ENCODE results near the gene ERBB3. TPM values are rescaled to one million over a fixed set of nuclear protein-coding genes. Genes with fewer than 3 reads are reported as not detected.
"Not testable (repeated sequence)": the region's sequence is repeated elsewhere in the genome, so short reads cannot be mapped to it uniquely, and the experiment has no call there.

Gene ERBB3
- total RNA-seq, 5 donors from 2014 or later (not counting 1 experiment from before 2014, with no cell fraction given), result 0.93 to 24.0 (median 8.2) TPM

- not testable (repeated sequence) for ATAC-seq (replicated peaks in 1 of 4); H3K9me3 ChIP-seq; H3K9me3 Mint-ChIP-seq; H3K27me3 Mint-ChIP-seq; DNase-seq; H3K27me3 ChIP-seq (replicated peaks in 1 of 2; ENCODE audit: control insufficient read depth in 2 of 2, extremely low read depth in 1 of 2, insufficient read depth in 2 of 2, low read length in 1 of 2)
- POLR2A ChIA-PET, result interaction anchor here (0.6 to 3.5 kb wide), 14 partner anchors 10 to 343 kb away, joined by 3 to 33 read pairs (median 5); partner anchors contain the start of genes ESYT1 (in 1 of the 2), MYL6 (in 1 of the 2), PA2G4 (in 1 of the 2) and RAB5B (in 1 of the 2)
- CTCF ChIA-PET, result interaction anchor here (0.6 to 4.4 kb wide), 12 partner anchors 10 to 332 kb away, joined by 3 to 65 read pairs (median 6); partner anchors contain the start of genes CNPY2 (in 1 of the 2), ESYT1 (in 1 of the 2), MYL6B (in 1 of the 2) and PA2G4 (in 1 of the 2)
- H3K4me3 ChIP-seq (ENCODE audit: control insufficient read depth in 1 of 2, extremely low read depth in 1 of 2, low read length in 1 of 2), result peak overlapping the region; percentile 75 to 94
- peak overlapping the region; percentile 92 for H3K27ac ChIP-seq (ENCODE audit: low read length)
- Mint-ChIP-seq H3K36me3 (peaks cover 29% of the 10 kb centered on the region), H3K4me3 (peak overlapping the region; percentile 94 to 99 (median 94)), H3K27ac (peak overlapping the region; percentile 97 to 98), H3K4me1 (peaks cover 34 to 39% (median 35%) of the 10 kb centered on the region in 3 donors)
- WGBS (ENCODE audit: insufficient coverage), result 0% methylated on average over 4 of the region's 16 CpGs
- peaks cover 11 to 29% of the 10 kb centered on the region in 2 experiments for H3K4me1 ChIP-seq (ENCODE audit: control insufficient read depth in 1 of 2, extremely low read depth in 1 of 2, insufficient read depth in 2 of 2, low read length in 2 of 2)
- peaks cover 7 to 39% of the 10 kb centered on the region in 2 donors for H3K36me3 ChIP-seq (ENCODE audit: control insufficient read depth in 2 of 2, extremely low read depth in 1 of 2, insufficient read depth in 1 of 2, low read length in 1 of 2)
Observed at GRCh38 chr12:56117082-56117706, 37.2 kb downstream of the ERBB3 start.

GRCh38 chr12:56117778-56118687 is 38.1 kb downstream of the ERBB3 start, which contains the start of gene ZC3H10:
ZC3H10 (plus strand) TSS chr12:56118266; CDS start chr12:56120563, 2,297 bp downstream.
- ATAC-seq (replicated peaks in 1 of 4) (peak; percentile 76 to 79 (median 76)), DNase-seq (peak; percentile 87 to 99 (median 96))
- WGBS (ENCODE audit: insufficient coverage), result 1% methylated on average over 56 of the region's 61 CpGs
- peak within 1 kb of the TSS; percentile 94 to 99 (median 94) for H3K4me3 Mint-ChIP-seq
- peaks cover 30% of the 10 kb centered on the region for H3K36me3 Mint-ChIP-seq
- H3K4me1 ChIP-seq (ENCODE audit: control insufficient read depth in 1 of 2, extremely low read depth in 1 of 2, insufficient read depth in 2 of 2, low read length in 2 of 2), result peaks cover 11 to 29% of the 10 kb centered on the region in 2 experiments
- no peaks in the 10 kb centered on the region for H3K27me3 Mint-ChIP-seq
- ChIA-PET CTCF (interaction anchor here (0.6 to 4.4 kb wide), 25 partner anchors 8 to 459 kb away, joined by 3 to 65 read pairs (median 4); partner anchors contain the start of genes SMARCC2 (in 2 of the 2), CNPY2 (in 1 of the 2), ESYT1 (in 1 of the 2) and MYL6B (in 1 of the 2)), POLR2A (interaction anchor here (0.5 to 3.5 kb wide), 13 partner anchors 10 to 220 kb away, joined by 3 to 33 read pairs (median 6); partner anchors contain the start of genes ESYT1 (in 2 of the 2), IL23A (in 1 of the 2), RAB5B (in 1 of the 2) and RNF41 (in 1 of the 2))
- peaks cover 7 to 31% of the 10 kb centered on the region in 2 donors for H3K36me3 ChIP-seq (ENCODE audit: control insufficient read depth in 2 of 2, extremely low read depth in 1 of 2, insufficient read depth in 1 of 2, low read length in 1 of 2)
- no peaks in the 10 kb centered on the region for H3K27me3 ChIP-seq (replicated peaks in 1 of 2; ENCODE audit: control insufficient read depth in 2 of 2, extremely low read depth in 1 of 2, insufficient read depth in 2 of 2, low read length in 1 of 2)
- no peaks in the 10 kb centered on the region for H3K9me3 ChIP-seq
- peaks cover 34 to 39% (median 37%) of the 10 kb centered on the region in 3 donors for H3K4me1 Mint-ChIP-seq
- H3K4me3 ChIP-seq (ENCODE audit: control insufficient read depth in 1 of 2, extremely low read depth in 1 of 2, low read length in 1 of 2), result peak within 1 kb of the TSS; percentile 79 to 94
- peak within 1 kb of the TSS; percentile 92 for H3K27ac ChIP-seq (ENCODE audit: low read length)
- peak within 1 kb of the TSS; percentile 97 to 98 for H3K27ac Mint-ChIP-seq
- H3K9me3 Mint-ChIP-seq, result no peaks in the 10 kb centered on the region

- Mint-ChIP-seq H3K27ac (peak overlapping the region; percentile 94 to 97), H3K4me3 (peak overlapping the region; percentile 94 to 99 (median 94)), H3K4me1 (peaks cover 37 to 43% (median 40%) of the 10 kb centered on the region in 3 donors), H3K9me3 (no peaks in the 10 kb centered on the region), H3K27me3 (no peaks in the 10 kb centered on the region), H3K36me3 (peaks cover 24% of the 10 kb centered on the region)
- ATAC-seq (replicated peaks in 1 of 4), result no peak
- no peaks in the 10 kb centered on the region for H3K9me3 ChIP-seq
- H3K27me3 ChIP-seq (replicated peaks in 1 of 2; ENCODE audit: control insufficient read depth in 2 of 2, extremely low read depth in 1 of 2, insufficient read depth in 2 of 2, low read length in 1 of 2), result no peaks in the 10 kb centered on the region
- no peak for DNase-seq
- H3K4me3 ChIP-seq (ENCODE audit: control insufficient read depth in 1 of 2, extremely low read depth in 1 of 2, low read length in 1 of 2), result peak overlapping the region; percentile 77 to 79
- ChIA-PET CTCF (interaction anchor here (0.6 to 4.4 kb wide), 23 partner anchors 8 to 458 kb away, joined by 3 to 65 read pairs (median 4); partner anchors contain the start of genes SMARCC2 (in 2 of the 2), ANKRD52 (in 1 of the 2), CNPY2 (in 1 of the 2) and ESYT1 (in 1 of the 2)), POLR2A (interaction anchor here (0.6 to 3.5 kb wide), 9 partner anchors 9 to 220 kb away, joined by 3 to 33 read pairs (median 7); partner anchors contain the start of genes ESYT1 (in 2 of the 2), CNPY2 (in 1 of the 2), IL23A (in 1 of the 2) and RNF41 (in 1 of the 2))
- peaks cover 11 to 29% of the 10 kb centered on the region in 2 experiments for H3K4me1 ChIP-seq (ENCODE audit: control insufficient read depth in 1 of 2, extremely low read depth in 1 of 2, insufficient read depth in 2 of 2, low read length in 2 of 2)
- H3K36me3 ChIP-seq (ENCODE audit: control insufficient read depth in 2 of 2, extremely low read depth in 1 of 2, insufficient read depth in 1 of 2, low read length in 1 of 2), result peaks cover 7 to 23% of the 10 kb centered on the region in 2 donors
- 8% methylated on average over 8 of the region's 13 CpGs for WGBS (ENCODE audit: insufficient coverage)
- H3K27ac ChIP-seq (ENCODE audit: low read length), result peak overlapping the region; percentile 86
Observed at GRCh38 chr12:56118688-56119357, 38.9 kb downstream of the ERBB3 start.

- peaks cover 22% of the 10 kb centered on the region for H3K36me3 Mint-ChIP-seq
- 0% methylated on average over 2 of the region's 2 CpGs for WGBS (ENCODE audit: insufficient coverage)
- ChIA-PET POLR2A (interaction anchor here (0.6 to 3.5 kb wide), 3 partner anchors 8 to 212 kb away, joined by 3 to 33 read pairs (median 3); partner anchors contain the start of genes CNPY2 (in 1 of the 2) and ESYT1 (in 1 of the 2)), CTCF (interaction anchor here (0.5 to 4.4 kb wide), 16 partner anchors 8 to 345 kb away, joined by 3 to 65 read pairs (median 5); partner anchors contain the start of genes SMARCC2 (in 2 of the 2), ANKRD52 (in 1 of the 2), ESYT1 (in 1 of the 2) and PA2G4 (in 1 of the 2))
- Histone ChIP-seq H3K4me3 (ENCODE audit: control insufficient read depth in 1 of 2, extremely low read depth in 1 of 2, low read length in 1 of 2) (no peak overlapping the region), H3K27ac (ENCODE audit: low read length) (peak overlapping the region; percentile 86), H3K9me3 (no peaks in the 10 kb centered on the region), H3K36me3 (ENCODE audit: control insufficient read depth in 2 of 2, extremely low read depth in 1 of 2, insufficient read depth in 1 of 2, low read length in 1 of 2) (peaks cover 7 to 23% of the 10 kb centered on the region in 2 donors), H3K4me1 (ENCODE audit: control insufficient read depth in 1 of 2, extremely low read depth in 1 of 2, insufficient read depth in 2 of 2, low read length in 2 of 2) (peaks cover 11 to 29% of the 10 kb centered on the region in 2 experiments), H3K27me3 (replicated peaks in 1 of 2; ENCODE audit: control insufficient read depth in 2 of 2, extremely low read depth in 1 of 2, insufficient read depth in 2 of 2, low read length in 1 of 2) (no peaks in the 10 kb centered on the region)
- ATAC-seq (replicated peaks in 1 of 4) (no peak), DNase-seq (peak in 30 of 35 experiments; percentile 26 to 81 (median 44))
- H3K4me1 Mint-ChIP-seq, result peaks cover 42 to 47% (median 46%) of the 10 kb centered on the region in 3 donors
- peak overlapping the region; percentile 94 to 99 (median 94) for H3K4me3 Mint-ChIP-seq
- peak overlapping the region; percentile 94 to 97 for H3K27ac Mint-ChIP-seq
- H3K9me3 Mint-ChIP-seq, result no peaks in the 10 kb centered on the region
- no peaks in the 10 kb centered on the region for H3K27me3 Mint-ChIP-seq
Observed at GRCh38 chr12:56119361-56119796, 39.4 kb downstream of the ERBB3 start.

- no peaks in the 10 kb centered on the region for H3K9me3 ChIP-seq
- DNase-seq, result no peak
- no peak overlapping the region for H3K27ac ChIP-seq (ENCODE audit: low read length)
- H3K36me3 ChIP-seq (ENCODE audit: control insufficient read depth in 2 of 2, extremely low read depth in 1 of 2, insufficient read depth in 1 of 2, low read length in 1 of 2), result peaks cover 7 to 23% of the 10 kb centered on the region in 2 donors
- ChIA-PET POLR2A (interaction anchor here in 1 of 2 donors (3.5 kb wide), 1 partner anchor 7 kb away, joined by 33 read pairs; the partner anchor contains the start of gene ESYT1), CTCF (interaction anchor here (0.5 to 4.4 kb wide), 11 partner anchors 7 to 240 kb away, joined by 3 to 65 read pairs (median 3); partner anchors contain the start of genes SMARCC2 (in 2 of the 2), ANKRD52 (in 1 of the 2), ESYT1 (in 1 of the 2) and RNF41 (in 1 of the 2))
- no peak overlapping the region for H3K4me3 ChIP-seq (ENCODE audit: control insufficient read depth in 1 of 2, extremely low read depth in 1 of 2, low read length in 1 of 2)
- H3K27me3 Mint-ChIP-seq, result no peaks in the 10 kb centered on the region
- ATAC-seq (replicated peaks in 1 of 4), result no peak
- no peak overlapping the region for H3K27ac Mint-ChIP-seq
- H3K27me3 ChIP-seq (replicated peaks in 1 of 2; ENCODE audit: control insufficient read depth in 2 of 2, extremely low read depth in 1 of 2, insufficient read depth in 2 of 2, low read length in 1 of 2), result no peaks in the 10 kb centered on the region
- H3K4me1 ChIP-seq (ENCODE audit: control insufficient read depth in 1 of 2, extremely low read depth in 1 of 2, insufficient read depth in 2 of 2, low read length in 2 of 2), result peaks cover 12 to 31% of the 10 kb centered on the region in 2 experiments
- peaks cover 44 to 50% (median 47%) of the 10 kb centered on the region in 3 donors for H3K4me1 Mint-ChIP-seq
- H3K9me3 Mint-ChIP-seq, result no peaks in the 10 kb centered on the region
- H3K4me3 Mint-ChIP-seq, result no peak overlapping the region
- peaks cover 22% of the 10 kb centered on the region for H3K36me3 Mint-ChIP-seq
- WGBS (ENCODE audit: insufficient coverage), result 99% methylated on average over 14 of the region's 17 CpGs
Observed at GRCh38 chr12:56120158-56120846, 40.3 kb downstream of the ERBB3 start.

Data from T-cell (primary cell).